Panc1 (cell line): ENCODE measurements around the gene RBM48.
"Not testable (repeated sequence)": the region's sequence is repeated elsewhere in the genome, so short reads cannot be mapped to it uniquely, and the experiment has no call there.

Experiments
- POLR2AphosphoS5 ChIP-seq: IDR thresholded peaks from 2 replicates; pipeline ENCODE4 v1.6.1; 2012; ENCODE audit warnings: mild to moderate bottlenecking, low read depth, low read length, moderate library complexity
- TF ChIP-seq, protein P1 (sequence below): fragments of 450-650 bp; IDR thresholded peaks from 2 replicates; pipeline ENCODE4 v1.5.1; 2017; ENCODE audit warnings: mild to moderate bottlenecking
- TF ChIP-seq, protein P2 (sequence below), 2 experiments: IDR thresholded peaks; 2 replicates each; pipeline ENCODE4 v1.6.1; 2011 to 2012; ENCODE audit warnings: low read depth in 2 of 2, control low read depth in 1 of 2, low read length in 1 of 2, mild to moderate bottlenecking in 1 of 2, moderate library complexity in 1 of 2; ENCODE audit not compliant: insufficient read depth in 1 of 2

DNA sequence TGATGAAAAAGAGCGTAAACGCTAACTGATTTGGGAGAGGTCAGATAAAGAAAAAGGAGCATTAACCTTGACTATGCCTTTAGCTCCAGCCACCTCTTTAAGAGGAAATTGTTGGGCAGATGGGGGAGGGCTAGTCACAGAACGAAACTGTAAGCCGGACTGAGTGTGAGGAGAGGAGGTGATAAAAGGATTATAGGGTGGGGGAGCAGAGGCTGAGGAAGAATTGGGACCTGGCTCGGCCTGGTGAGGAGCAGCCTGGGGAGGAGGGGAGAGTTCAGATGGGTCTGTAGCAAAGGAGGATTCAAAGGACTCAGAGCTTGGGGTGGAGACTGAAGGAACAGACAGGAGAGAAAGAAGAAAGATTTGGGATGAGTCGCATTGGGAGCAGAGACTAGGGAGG, 45.0 kb upstream of the RBM48 start:
- TF ChIP-seq, protein P1, sequence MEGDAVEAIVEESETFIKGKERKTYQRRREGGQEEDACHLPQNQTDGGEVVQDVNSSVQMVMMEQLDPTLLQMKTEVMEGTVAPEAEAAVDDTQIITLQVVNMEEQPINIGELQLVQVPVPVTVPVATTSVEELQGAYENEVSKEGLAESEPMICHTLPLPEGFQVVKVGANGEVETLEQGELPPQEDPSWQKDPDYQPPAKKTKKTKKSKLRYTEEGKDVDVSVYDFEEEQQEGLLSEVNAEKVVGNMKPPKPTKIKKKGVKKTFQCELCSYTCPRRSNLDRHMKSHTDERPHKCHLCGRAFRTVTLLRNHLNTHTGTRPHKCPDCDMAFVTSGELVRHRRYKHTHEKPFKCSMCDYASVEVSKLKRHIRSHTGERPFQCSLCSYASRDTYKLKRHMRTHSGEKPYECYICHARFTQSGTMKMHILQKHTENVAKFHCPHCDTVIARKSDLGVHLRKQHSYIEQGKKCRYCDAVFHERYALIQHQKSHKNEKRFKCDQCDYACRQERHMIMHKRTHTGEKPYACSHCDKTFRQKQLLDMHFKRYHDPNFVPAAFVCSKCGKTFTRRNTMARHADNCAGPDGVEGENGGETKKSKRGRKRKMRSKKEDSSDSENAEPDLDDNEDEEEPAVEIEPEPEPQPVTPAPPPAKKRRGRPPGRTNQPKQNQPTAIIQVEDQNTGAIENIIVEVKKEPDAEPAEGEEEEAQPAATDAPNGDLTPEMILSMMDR = not testable (repeated sequence)
- not testable (repeated sequence) for TF ChIP-seq POLR2AphosphoS5
- TF ChIP-seq, protein P2, sequence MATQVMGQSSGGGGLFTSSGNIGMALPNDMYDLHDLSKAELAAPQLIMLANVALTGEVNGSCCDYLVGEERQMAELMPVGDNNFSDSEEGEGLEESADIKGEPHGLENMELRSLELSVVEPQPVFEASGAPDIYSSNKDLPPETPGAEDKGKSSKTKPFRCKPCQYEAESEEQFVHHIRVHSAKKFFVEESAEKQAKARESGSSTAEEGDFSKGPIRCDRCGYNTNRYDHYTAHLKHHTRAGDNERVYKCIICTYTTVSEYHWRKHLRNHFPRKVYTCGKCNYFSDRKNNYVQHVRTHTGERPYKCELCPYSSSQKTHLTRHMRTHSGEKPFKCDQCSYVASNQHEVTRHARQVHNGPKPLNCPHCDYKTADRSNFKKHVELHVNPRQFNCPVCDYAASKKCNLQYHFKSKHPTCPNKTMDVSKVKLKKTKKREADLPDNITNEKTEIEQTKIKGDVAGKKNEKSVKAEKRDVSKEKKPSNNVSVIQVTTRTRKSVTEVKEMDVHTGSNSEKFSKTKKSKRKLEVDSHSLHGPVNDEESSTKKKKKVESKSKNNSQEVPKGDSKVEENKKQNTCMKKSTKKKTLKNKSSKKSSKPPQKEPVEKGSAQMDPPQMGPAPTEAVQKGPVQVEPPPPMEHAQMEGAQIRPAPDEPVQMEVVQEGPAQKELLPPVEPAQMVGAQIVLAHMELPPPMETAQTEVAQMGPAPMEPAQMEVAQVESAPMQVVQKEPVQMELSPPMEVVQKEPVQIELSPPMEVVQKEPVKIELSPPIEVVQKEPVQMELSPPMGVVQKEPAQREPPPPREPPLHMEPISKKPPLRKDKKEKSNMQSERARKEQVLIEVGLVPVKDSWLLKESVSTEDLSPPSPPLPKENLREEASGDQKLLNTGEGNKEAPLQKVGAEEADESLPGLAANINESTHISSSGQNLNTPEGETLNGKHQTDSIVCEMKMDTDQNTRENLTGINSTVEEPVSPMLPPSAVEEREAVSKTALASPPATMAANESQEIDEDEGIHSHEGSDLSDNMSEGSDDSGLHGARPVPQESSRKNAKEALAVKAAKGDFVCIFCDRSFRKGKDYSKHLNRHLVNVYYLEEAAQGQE (IDR thresholded peaks at IDR 0.05; ENCODE audit: insufficient read depth in 1 of 2, low read depth in 2 of 2, low read length in 1 of 2) = not testable (repeated sequence)
